LoVo (cell line): ENCODE measurements around the gene CRTC3.
A peak's percentile ranks its signal among the peaks of the same experiment; 100 is the strongest.
"Not testable (repeated sequence)": the region's sequence is repeated elsewhere in the genome, so short reads cannot be mapped to it uniquely, and the experiment has no call there.

ENCODE experiments used
- DNase-seq: peaks from one replicate; pipeline ENCODE4 v3.0.0-alpha.2; 2016; ENCODE audit warnings: low spot score

CRTC3 gene

DNA sequence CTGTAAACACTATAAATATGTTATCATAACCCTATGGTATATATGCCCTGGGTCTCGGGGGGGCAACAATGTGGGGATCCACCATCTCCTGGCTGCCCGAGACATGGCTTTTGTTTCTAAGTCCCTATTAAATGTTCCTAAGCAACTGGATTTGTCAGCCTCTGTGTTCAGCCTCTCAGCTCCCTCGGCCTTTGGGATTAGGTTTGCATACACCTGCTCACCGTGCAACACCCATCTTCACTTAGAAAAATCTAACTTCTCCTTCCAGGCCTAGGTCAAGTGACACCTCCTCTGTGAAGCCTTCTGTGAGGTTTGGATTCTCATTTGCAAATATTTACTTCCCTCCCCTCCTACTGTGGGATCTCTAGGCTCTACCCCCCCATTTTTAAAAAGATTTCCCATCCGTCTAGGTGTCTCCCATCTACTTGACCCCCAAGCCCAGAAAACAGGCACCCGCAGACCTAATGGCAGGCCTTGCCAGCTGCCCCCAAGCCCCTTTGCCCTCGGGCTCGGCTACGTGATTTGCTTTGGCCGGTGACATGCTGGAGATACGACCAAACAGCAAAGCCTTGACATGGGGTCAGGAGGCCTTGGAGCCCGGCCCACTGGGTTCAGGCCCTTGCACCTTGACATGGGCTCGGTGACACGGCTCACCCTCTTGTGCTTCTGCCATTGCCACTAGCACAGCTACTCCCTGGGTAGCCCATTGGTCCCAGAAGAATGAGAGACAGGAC, 121.4 kb downstream of the CRTC3 start:
- no peak for DNase-seq

GRCh38 chr15:90654233-90655136, 124.8 kb downstream of the CRTC3 start:
- no peak for DNase-seq

GRCh38 chr15:90657520-90658172, 127.9 kb downstream of the CRTC3 start:
- DNase-seq, result not testable (repeated sequence)

GRCh38 chr15:90659481-90659880, 129.8 kb downstream of the CRTC3 start:
- no peak for DNase-seq

- DNase-seq, result peak; percentile 41
These were observed 130.7 kb downstream of the CRTC3 start for GRCh38 chr15:90660195-90660998.

GRCh38 chr15:90660999-90661330, 131.2 kb downstream of the CRTC3 start:
- not testable (repeated sequence) for DNase-seq

DNA sequence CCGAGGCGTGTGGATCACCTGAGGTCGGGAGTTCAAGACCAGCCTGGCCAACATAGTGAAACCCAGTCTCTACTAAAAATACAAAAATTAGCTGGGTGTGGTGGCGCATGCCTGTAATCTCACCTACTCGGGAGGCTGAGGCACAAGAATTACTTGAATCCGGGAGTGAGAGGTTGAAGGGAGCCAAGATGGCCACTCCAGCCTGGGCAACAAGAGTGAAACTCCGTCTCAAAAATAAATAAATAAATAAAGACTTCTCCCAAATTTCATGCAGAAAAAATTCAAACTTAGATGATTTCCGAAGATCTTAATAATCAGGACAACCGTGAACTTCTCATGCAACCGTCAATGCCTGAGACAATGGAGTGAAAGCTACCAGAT, 134.3 kb downstream of the CRTC3 start:
- not testable (repeated sequence) for DNase-seq

- peak; percentile 18 for DNase-seq
These were observed 135.0 kb downstream of the CRTC3 start for GRCh38 chr15:90664650-90665287.

DNA sequence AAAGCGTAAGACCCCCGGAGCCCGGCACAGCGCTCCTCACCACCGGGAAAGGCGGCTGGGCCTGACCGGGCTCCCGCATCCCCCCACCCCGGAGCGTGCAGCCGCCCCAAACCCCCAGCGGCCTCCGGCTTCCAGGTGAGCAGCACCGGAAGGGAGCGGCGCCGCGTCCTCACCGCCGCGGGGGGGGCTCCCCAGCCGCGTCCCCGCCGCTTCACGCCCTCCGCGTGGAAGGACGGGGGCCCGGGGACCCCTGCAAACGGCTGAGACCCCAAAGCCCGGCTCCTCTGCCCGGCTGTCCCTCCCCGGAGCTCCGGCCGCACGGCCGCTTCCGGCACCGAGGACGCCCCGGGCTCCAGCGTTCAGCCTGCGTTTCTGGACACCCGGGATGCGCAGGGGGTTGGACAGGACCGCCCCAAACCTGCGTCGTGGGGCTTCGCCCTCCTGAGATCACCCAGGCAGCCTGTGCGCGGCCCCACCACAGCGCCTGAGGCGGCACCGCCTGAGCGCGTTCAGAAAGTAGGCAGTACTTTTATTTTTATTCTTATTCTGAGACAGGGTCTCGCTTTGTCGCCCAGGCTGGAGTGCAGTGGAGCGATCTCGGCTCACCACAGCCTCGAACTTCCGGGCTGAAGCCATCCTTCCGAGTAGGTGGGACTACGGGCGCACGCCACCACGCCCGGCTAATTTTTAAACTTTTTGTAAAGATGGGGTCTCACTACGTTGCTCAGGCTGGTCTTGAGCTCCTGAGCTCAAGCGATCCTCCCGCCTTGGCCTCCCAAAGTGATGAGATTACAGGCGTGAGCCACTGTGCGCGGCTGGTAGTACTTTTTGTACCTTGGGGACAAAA, 135.8 kb downstream of the CRTC3 start:
- peak; percentile 76 for DNase-seq

DNA sequence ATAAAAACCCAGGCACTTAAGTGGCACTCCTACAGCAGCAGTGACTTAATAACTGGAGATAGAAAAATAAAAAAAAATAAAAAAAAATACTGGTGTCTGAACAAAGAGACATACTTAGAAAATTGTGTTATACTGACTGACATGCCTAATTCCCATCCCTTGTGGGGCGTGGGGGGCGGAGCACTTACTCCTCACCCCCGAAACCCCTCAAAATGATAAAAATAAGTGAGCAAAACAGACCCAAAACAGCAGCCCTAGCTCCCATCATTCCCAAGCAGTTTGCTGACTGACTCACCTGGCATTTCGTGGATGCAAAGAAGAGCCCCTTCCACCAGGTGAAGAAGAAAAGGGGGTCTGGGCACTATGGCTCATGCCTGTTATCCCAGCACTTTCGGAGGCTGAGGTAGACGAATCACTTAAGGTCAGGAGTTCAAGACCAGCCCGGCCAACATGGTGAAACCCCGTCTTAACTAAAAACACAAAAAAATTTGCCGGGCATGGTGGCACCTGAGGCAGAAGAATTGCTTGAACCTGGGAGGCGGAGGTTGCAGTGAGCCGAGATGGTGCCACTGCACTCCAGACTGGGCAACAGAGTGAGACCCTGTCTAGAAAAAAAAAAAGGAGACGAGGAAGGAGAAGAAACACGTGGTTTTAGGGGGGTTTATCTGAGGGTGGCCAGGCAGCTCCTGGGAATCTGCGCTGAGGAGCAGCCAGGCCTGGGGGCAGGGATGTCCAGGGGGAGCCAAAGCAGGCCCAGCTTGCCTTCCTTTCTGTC, 136.6 kb downstream of the CRTC3 start:
- DNase-seq, result no peak

DNA sequence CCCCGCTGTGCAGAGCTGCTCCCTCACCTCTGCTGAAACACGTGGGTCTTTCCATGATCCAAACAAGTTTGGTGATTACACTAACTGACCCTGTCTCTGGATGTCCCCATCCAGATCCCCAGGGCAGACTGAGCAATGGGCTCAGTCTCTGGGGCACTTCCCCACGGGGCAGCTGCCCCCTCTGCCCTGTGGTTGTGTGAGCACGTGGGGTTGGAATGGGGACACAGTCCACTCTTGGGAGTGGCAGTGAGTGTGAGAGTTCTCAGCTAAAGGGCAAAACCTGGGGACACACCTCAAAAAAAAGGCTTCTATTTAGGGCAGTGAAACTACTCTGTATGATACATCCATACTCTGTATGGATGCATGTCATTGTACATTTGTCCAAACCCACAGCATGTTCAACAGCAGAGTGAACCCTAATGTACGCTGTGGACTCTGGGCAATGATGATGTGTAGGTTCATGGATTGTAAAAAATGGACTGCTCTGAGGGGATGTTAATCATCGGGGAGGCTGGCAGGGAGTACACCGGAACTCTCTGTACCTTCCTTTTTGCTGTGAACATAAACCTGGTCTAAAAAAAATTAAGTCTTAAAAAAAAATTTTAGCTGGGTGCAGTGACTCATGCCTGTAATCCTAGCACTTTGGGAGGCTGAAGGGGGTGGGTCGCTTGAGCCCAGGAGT, 137.5 kb downstream of the CRTC3 start:
- no peak for DNase-seq

DNA sequence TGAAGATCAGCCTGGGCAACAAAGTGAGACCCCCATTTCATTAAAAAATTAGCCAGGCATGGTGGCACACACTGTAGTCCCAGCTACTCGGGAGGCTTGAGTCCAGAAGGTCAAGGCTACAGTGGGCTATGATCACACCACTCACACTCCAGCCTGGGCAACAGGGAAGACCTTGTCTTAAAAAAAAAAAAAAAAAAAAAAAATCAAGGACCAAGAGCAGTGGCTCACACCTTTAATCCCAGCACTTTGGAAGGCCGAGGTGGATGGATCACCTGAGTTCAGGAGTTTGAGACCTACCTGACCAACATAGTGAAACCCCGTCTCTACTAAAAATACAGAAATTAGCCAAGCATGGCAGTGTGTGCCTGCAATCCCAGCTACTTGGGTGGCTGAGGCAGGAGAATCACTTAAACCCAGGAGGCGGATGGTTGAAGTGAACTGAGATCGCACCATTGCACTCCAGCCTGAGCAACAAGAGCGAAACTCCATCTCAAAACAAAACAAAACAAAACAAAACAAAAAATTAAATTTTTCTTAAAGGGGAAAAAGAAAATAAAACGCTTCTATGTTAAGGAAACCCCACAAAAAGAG, 138.1 kb downstream of the CRTC3 start:
- not testable (repeated sequence) for DNase-seq

DNA sequence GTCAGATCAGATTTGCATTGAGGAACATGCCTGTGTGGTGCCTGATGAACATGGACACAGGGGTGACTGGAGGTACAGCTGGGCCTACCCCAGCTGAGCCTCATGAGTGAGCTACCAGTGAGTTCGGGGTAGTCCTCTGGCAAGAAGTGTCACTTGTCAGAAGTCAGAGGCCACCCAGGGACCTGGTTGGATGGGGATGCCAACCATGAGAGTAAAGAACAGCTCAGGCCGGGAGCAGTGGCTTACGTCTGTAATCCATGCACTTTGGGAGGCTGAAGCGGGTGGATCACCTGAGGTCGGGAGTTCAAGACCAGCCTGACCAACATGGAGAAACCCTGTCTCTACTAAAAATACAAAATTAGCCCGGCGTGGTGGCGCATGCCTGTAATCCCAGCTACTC, 140.9 kb downstream of the CRTC3 start:
- not testable (repeated sequence) for DNase-seq

DNA sequence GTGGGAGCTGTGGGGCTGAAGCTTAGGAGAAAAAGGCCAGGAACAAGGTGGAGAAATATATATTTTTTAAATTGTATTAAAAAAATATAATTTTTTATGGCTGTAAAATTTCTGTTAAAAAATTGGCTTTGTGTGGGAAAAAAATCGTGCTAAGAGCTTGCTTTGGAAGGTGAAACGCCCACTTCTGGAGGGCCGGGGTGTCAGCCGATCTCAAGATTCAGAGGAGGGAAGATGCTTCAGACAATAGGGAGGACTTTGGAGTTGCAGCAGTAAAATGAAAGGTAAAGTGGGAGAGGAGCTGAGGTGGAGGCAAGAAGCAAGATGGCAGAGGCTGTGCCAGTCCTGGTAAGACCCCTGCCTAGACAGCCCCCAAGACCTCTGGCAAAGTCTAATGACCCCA, 141.5 kb downstream of the CRTC3 start:
- no peak for DNase-seq

- not testable (repeated sequence) for DNase-seq
These were observed 143.6 kb downstream of the CRTC3 start for GRCh38 chr15:90673357-90673756.

DNA sequence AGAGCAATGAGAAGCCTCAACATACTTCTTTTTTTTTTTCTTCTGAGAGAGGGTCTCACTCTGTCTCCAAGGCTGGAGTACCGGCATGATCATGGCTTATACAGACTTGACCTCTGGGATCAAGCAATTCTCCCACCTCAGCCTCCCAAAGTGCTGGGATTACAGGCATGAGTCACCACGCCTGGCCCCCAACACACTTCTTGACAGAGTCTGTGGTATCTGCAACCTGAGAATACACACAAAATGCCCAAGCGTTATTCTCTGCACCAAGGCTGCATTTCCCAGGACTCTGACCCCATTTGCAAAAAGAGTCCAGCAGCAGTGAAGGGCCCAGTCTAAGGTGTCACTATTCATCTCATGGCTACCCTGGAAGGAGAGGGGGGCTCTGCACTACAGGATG, 144.8 kb downstream of the CRTC3 start:
- no peak for DNase-seq

DNA sequence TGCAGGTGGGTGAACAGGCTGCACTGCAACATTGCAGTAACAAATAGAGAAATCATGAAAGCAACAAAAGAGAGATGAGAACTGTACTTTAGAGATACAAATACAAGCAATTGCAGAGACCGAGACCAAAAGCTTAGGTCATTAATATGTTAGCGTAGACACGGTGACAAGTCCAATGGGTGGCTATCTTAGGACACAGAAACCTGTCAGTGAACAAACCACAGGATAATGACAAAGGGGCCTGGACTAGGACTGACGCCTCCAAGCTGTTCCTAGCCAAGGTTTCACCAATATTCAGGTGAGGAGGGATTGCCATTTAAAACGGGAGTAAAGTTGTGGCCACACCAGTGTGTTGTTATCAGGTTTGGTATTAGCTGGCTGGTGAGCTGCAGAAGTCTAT, 145.7 kb downstream of the CRTC3 start:
- no peak for DNase-seq
